GM23338 (cell line): ENCODE data around the gene AIFM2. TPM values are rescaled to one million over a fixed set of nuclear protein-coding genes. Genes with fewer than 3 reads are reported as not detected.

Source experiments
- ATAC-seq: fragments of 200-7000 bp; cut with Tn5 transposase; 3 replicates; pipeline ENCODE4 v1.9.1; 2020
- DNase-seq: peaks from one replicate; pipeline ENCODE4 v3.0.0-alpha.2; 2015; ENCODE audit warnings: low spot score
- H2AFZ ChIP-seq: fragments of 200-600 bp; sonication (generic); 2 replicates; pipeline ENCODE4 v1.8.0; 2016; ENCODE audit warnings: antibody characterized with exemption, mild to moderate bottlenecking, moderate library complexity
- H3F3A ChIP-seq: fragments of 200-600 bp; sonication (generic); replicated peaks from 2 replicates; pipeline ENCODE4 v1.8.0; 2017; ENCODE audit warnings: antibody characterized with exemption, mixed run types, low read depth
- H3K27ac ChIP-seq: fragments of 200-600 bp; sonication (generic); 2 replicates; pipeline ENCODE4 v1.6.1; 2016; ENCODE audit warnings: low read depth
- H3K27me3 ChIP-seq: fragments of 200-600 bp; sonication (generic); 2 replicates; pipeline ENCODE4 v1.8.0; 2016; ENCODE audit warnings: mild to moderate bottlenecking, mixed run types, moderate library complexity; ENCODE audit not compliant: insufficient read depth
- H3K36me3 ChIP-seq: fragments of 200-600 bp; sonication (generic); 2 replicates; pipeline ENCODE4 v1.8.0; 2016; ENCODE audit warnings: mild to moderate bottlenecking; ENCODE audit not compliant: insufficient read depth
- H3K4me1 ChIP-seq: fragments of 200-600 bp; sonication (generic); 2 replicates; pipeline ENCODE4 v1.8.0; 2016; ENCODE audit warnings: mild to moderate bottlenecking, moderate library complexity; ENCODE audit not compliant: insufficient read depth
- H3K4me2 ChIP-seq: fragments of 200-600 bp; sonication (generic); 2 replicates; pipeline ENCODE4 v1.7.1; 2017; ENCODE audit warnings: mixed run types
- H3K4me3 ChIP-seq: fragments of 200-600 bp; sonication (generic); 2 replicates; pipeline ENCODE4 v1.6.1; 2016; ENCODE audit warnings: mixed run types
- H3K79me2 ChIP-seq: fragments of 200-600 bp; sonication (generic); replicated peaks from 2 replicates; pipeline ENCODE4 v1.8.0; 2017; ENCODE audit warnings: mild to moderate bottlenecking; ENCODE audit not compliant: insufficient read depth
- H3K9me2 ChIP-seq: fragments of 200-600 bp; sonication (generic); 2 replicates; pipeline ENCODE4 v1.8.0; 2017; ENCODE audit not compliant: insufficient read depth
- H4K20me1 ChIP-seq: fragments of 200-600 bp; sonication (generic); replicated peaks from 2 replicates; pipeline ENCODE4 v1.8.0; 2017; ENCODE audit warnings: mild to moderate bottlenecking; ENCODE audit not compliant: insufficient read depth
- H3K27ac Mint-ChIP-seq: 2 replicates; pipeline ENCODE4 v1.8.0; 2020; ENCODE audit warnings: inconsistent platforms, mild to moderate bottlenecking, moderate library complexity, mixed read lengths
- H3K27me3 Mint-ChIP-seq: 3 replicates; pipeline ENCODE4 v1.8.0; 2022; ENCODE audit warnings: low read depth, mild to moderate bottlenecking, moderate library complexity, mixed read lengths, inconsistent platforms; ENCODE audit not compliant: insufficient read depth, poor library complexity
- H3K36me3 Mint-ChIP-seq: 3 replicates; pipeline ENCODE4 v1.8.0; 2021; ENCODE audit warnings: low read depth, mild to moderate bottlenecking, inconsistent platforms, moderate library complexity, mixed read lengths
- H3K4me1 Mint-ChIP-seq: 3 replicates; pipeline ENCODE4 v1.8.0; 2020; ENCODE audit warnings: mild to moderate bottlenecking, inconsistent platforms, mixed read lengths
- H3K4me3 Mint-ChIP-seq: 3 replicates; pipeline ENCODE4 v1.8.0; 2021; ENCODE audit warnings: moderate library complexity, mild to moderate bottlenecking, inconsistent platforms, mixed read lengths
- H3K9me3 Mint-ChIP-seq: 3 replicates; pipeline ENCODE4 v1.8.0; 2020; ENCODE audit warnings: moderate library complexity, mild to moderate bottlenecking, inconsistent platforms, mixed read lengths
- CREB1 ChIP-seq: fragments of 250-450 bp; sonication (Bioruptor Pico); IDR thresholded peaks from 2 replicates; pipeline ENCODE4 v1.5.0; 2020; ENCODE audit warnings: low read depth, mild to moderate bottlenecking, moderate library complexity
- EZH2 ChIP-seq: fragments of 200-600 bp; sonication (generic); IDR thresholded peaks from one replicate; pipeline ENCODE4 v1.8.0; 2017; ENCODE audit warnings: antibody characterized with exemption, mild to moderate bottlenecking, low read depth; ENCODE audit not compliant: unreplicated experiment
- NANOG ChIP-seq: IDR thresholded peaks from 2 replicates; pipeline ENCODE4 v1.6.1; 2016; ENCODE audit warnings: antibody characterized with exemption, borderline replicate concordance
- POLR2AphosphoS5 ChIP-seq: IDR thresholded peaks from 2 replicates; pipeline ENCODE4 v1.6.1; 2016; ENCODE audit warnings: antibody characterized with exemption, low read depth
- REST ChIP-seq: IDR thresholded peaks from one replicate; pipeline ENCODE4 v1.6.1; 2018; ENCODE audit warnings: antibody characterized with exemption; ENCODE audit not compliant: unreplicated experiment
- STAT1 ChIP-seq: IDR thresholded peaks from one replicate; pipeline ENCODE4 v1.6.1; 2016; ENCODE audit warnings: antibody characterized with exemption; ENCODE audit not compliant: unreplicated experiment
- ZNF331 ChIP-seq: fragments of 250-450 bp; sonication (Bioruptor Pico); IDR thresholded peaks from 2 replicates; pipeline ENCODE4 v1.5.0; 2020; ENCODE audit warnings: low read depth, mild to moderate bottlenecking, moderate library complexity
- polyA plus RNA-seq: library from polyadenylated mRNA; unstranded; fragments of >200 nt; fragmentation: Nextera tagmentation; extraction: Ambion mirVana; gene quantifications from 2 replicates; pipeline ENCODE4 v1.2.1, GENCODE V29; 2016
- total RNA-seq: library from RNA; depleted of rRNA; stranded (reverse); fragments of >200 nt; shearing (Covaris generic); gene quantifications from 2 replicates; pipeline ENCODE4 v1.2.3, GENCODE V29; 2014
- TF ChIP-seq, protein P1 (sequence below): IDR thresholded peaks from 2 replicates; pipeline ENCODE4 v1.6.1; 2016; ENCODE audit warnings: antibody characterized with exemption
- TF ChIP-seq, protein P2 (sequence below): fragments of 250-450 bp; sonication (Bioruptor Pico); IDR thresholded peaks from 2 replicates; pipeline ENCODE4 v1.5.0; 2020; ENCODE audit warnings: mild to moderate bottlenecking, moderate library complexity

AIFM2 gene
- total and polyA plus RNA-seq, 2 experiments from 2014 or later = 3.2 to 3.6 TPM

DNA sequence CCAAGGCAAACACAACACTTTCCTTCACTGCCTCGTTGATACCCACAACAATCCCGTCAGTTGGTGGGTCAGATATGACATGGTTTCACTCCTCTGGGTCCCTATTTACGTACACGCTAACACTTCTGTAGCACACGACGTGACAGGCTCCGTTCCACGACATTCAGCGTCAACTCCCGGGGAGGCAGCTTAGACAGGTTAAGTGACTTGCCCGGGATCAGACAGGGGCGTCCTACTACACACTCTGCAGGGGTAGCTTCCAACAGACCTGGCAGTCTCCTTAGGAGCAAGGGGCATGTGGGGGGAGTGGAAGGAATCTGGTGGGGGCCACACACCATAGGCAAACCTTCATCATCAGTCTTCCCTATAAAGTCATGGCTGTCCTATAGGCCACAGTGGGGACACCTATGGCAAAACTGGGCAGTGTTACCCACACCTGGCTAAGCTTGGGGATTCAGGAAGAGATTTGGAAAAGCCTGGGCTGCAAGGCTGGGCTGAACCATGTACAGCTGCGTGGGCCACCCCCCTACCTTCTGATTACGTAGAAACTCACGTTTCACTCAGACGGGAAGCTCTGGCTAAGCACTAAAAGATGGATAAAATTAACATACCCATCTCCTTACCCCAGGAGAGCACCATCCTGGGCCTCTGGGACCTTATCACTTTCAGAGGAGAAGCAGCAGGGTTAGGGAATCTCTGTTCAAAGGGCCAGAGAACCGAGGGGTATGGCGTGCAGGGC is 11.9 kb upstream of the AIFM2 start:
- H3K27ac Mint-ChIP-seq = no peak overlapping the region
- H3K79me2 ChIP-seq = peaks cover 7% of the 10 kb centered on the region; the same call in 1 of the 2 replicates
- H4K20me1 ChIP-seq = no peaks in the 10 kb centered on the region; the same call in none of the 2 replicates
- H3K9me3 Mint-ChIP-seq = no peaks in the 10 kb centered on the region
- peaks cover 6% of the 10 kb centered on the region for H3K27me3 Mint-ChIP-seq
- H3K9me2 ChIP-seq = no peaks in the 10 kb centered on the region
- DNase-seq (no peak), ATAC-seq (no peak)
- H3K4me3 ChIP-seq = peak overlapping the region; percentile 55
- peaks cover 12% of the 10 kb centered on the region; the same call in 1 of the 2 replicates for H3K4me1 ChIP-seq
- H3F3A ChIP-seq = 0 out of 2 replicates have a peak, but pooled peaks cover 3% of the 10 kb centered on the region
- no peak overlapping the region for H3K27ac ChIP-seq
- no peaks in the 10 kb centered on the region; the same call in 1 of the 2 replicates for H3K36me3 ChIP-seq
- peaks cover 7% of the 10 kb centered on the region; the same call in 1 of the 2 replicates for H3K27me3 ChIP-seq
- H2AFZ ChIP-seq = no peak overlapping the region
- TF ChIP-seq CREB1 (CRISPR knock-in tag) (no peak), POLR2AphosphoS5 (0 out of 2 replicates have a peak, but pooled peaks have one; percentile 4)
- H3K4me3 Mint-ChIP-seq = peak overlapping the region; percentile 85
- peaks cover 14% of the 10 kb centered on the region for H3K4me1 Mint-ChIP-seq
- H3K36me3 Mint-ChIP-seq = no peaks in the 10 kb centered on the region
- H3K4me2 ChIP-seq = peak overlapping the region; percentile 90

DNA sequence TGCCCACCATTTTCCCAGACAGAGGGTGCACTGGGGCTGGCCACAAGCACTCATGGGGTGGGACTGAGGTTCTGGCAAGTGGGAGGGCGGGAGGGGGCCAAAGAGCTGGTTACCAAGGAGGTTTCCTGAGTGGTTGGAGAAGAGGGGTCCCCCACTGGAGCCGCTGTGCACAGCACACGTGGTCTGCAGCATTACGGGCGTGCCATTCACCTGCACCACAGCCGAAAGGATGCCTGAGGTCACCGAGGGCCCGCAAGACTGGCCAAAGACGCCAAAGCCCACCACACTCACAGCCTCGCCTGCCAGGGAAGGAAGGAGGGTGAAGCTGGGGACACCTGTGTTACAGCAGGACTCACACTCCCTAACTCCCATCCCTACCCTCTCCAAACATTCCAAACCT is 9.9 kb upstream of the AIFM2 start:
- H3K27ac Mint-ChIP-seq = no peak overlapping the region
- H3K4me3 Mint-ChIP-seq = no peak overlapping the region
- TF ChIP-seq EZH2 (no peak), POLR2AphosphoS5 (no peak), REST (no peak), NANOG (no peak), CREB1 (CRISPR knock-in tag) (no peak), STAT1 (no peak), ZNF331 (no peak)
- TF ChIP-seq, protein P1, sequence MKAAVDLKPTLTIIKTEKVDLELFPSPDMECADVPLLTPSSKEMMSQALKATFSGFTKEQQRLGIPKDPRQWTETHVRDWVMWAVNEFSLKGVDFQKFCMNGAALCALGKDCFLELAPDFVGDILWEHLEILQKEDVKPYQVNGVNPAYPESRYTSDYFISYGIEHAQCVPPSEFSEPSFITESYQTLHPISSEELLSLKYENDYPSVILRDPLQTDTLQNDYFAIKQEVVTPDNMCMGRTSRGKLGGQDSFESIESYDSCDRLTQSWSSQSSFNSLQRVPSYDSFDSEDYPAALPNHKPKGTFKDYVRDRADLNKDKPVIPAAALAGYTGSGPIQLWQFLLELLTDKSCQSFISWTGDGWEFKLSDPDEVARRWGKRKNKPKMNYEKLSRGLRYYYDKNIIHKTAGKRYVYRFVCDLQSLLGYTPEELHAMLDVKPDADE = no peak
- TF ChIP-seq, protein P2, sequence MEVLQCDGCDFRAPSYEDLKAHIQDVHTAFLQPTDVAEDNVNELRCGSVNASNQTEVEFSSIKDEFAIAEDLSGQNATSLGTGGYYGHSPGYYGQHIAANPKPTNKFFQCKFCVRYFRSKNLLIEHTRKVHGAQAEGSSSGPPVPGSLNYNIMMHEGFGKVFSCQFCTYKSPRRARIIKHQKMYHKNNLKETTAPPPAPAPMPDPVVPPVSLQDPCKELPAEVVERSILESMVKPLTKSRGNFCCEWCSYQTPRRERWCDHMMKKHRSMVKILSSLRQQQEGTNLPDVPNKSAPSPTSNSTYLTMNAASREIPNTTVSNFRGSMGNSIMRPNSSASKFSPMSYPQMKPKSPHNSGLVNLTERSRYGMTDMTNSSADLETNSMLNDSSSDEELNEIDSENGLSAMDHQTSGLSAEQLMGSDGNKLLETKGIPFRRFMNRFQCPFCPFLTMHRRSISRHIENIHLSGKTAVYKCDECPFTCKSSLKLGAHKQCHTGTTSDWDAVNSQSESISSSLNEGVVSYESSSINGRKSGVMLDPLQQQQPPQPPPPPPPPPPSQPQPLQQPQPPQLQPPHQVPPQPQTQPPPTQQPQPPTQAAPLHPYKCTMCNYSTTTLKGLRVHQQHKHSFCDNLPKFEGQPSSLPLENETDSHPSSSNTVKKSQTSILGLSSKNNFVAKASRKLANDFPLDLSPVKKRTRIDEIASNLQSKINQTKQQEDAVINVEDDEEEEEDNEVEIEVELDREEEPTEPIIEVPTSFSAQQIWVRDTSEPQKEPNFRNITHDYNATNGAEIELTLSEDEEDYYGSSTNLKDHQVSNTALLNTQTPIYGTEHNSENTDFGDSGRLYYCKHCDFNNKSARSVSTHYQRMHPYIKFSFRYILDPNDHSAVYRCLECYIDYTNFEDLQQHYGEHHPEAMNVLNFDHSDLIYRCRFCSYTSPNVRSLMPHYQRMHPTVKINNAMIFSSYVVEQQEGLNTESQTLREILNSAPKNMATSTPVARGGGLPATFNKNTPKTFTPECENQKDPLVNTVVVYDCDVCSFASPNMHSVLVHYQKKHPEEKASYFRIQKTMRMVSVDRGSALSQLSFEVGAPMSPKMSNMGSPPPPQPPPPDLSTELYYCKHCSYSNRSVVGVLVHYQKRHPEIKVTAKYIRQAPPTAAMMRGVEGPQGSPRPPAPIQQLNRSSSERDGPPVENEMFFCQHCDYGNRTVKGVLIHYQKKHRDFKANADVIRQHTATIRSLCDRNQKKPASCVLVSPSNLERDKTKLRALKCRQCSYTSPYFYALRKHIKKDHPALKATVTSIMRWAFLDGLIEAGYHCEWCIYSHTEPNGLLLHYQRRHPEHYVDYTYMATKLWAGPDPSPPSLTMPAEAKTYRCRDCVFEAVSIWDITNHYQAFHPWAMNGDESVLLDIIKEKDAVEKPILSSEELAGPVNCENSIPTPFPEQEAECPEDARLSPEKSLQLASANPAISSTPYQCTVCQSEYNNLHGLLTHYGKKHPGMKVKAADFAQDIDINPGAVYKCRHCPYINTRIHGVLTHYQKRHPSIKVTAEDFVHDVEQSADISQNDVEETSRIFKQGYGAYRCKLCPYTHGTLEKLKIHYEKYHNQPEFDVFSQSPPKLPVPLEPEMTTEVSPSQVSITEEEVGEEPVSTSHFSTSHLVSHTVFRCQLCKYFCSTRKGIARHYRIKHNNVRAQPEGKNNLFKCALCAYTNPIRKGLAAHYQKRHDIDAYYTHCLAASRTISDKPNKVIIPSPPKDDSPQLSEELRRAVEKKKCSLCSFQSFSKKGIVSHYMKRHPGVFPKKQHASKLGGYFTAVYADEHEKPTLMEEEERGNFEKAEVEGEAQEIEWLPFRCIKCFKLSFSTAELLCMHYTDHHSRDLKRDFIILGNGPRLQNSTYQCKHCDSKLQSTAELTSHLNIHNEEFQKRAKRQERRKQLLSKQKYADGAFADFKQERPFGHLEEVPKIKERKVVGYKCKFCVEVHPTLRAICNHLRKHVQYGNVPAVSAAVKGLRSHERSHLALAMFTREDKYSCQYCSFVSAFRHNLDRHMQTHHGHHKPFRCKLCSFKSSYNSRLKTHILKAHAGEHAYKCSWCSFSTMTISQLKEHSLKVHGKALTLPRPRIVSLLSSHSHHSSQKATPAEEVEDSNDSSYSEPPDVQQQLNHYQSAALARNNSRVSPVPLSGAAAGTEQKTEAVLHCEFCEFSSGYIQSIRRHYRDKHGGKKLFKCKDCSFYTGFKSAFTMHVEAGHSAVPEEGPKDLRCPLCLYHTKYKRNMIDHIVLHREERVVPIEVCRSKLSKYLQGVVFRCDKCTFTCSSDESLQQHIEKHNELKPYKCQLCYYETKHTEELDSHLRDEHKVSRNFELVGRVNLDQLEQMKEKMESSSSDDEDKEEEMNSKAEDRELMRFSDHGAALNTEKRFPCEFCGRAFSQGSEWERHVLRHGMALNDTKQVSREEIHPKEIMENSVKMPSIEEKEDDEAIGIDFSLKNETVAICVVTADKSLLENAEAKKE (CRISPR knock-in tag) = no peak

More for the DNA sequence above, 9.9 kb upstream of the AIFM2 start:
- ATAC-seq = no peak
- DNase-seq = no peak
- Mint-ChIP-seq H3K4me1 (peaks cover 14% of the 10 kb centered on the region), H3K27me3 (peaks cover 10% of the 10 kb centered on the region), H3K9me3 (no peaks in the 10 kb centered on the region), H3K36me3 (no peaks in the 10 kb centered on the region; the same call in 2 of the 3 replicates)
- 0 out of 2 replicates have a peak, but pooled peaks cover 3% of the 10 kb centered on the region for H3F3A ChIP-seq
- no peaks in the 10 kb centered on the region for H3K36me3 ChIP-seq
- no peak overlapping the region for H3K27ac ChIP-seq
- no peaks in the 10 kb centered on the region; the same call in 1 of the 2 replicates for H4K20me1 ChIP-seq
- H3K4me3 ChIP-seq = no peak overlapping the region
- H3K4me2 ChIP-seq = no peak overlapping the region
- peaks cover 12% of the 10 kb centered on the region; the same call in 1 of the 2 replicates for H3K4me1 ChIP-seq
- no peak overlapping the region for H2AFZ ChIP-seq
- no peaks in the 10 kb centered on the region for H3K9me2 ChIP-seq
- H3K27me3 ChIP-seq = peaks cover 7% of the 10 kb centered on the region; the same call in 1 of the 2 replicates
- 0 out of 2 replicates have a peak, but pooled peaks cover 7% of the 10 kb centered on the region for H3K79me2 ChIP-seq
